T-helper 2 cell treated with Interferon-gamma antibody and Interleukin-4, amounts not matched to agents 5 μg/mL and 100 μg/mL, for 36 hours (primary cell): ENCODE results near the gene CORO7.

Source experiments
- DNase-seq: peaks from one replicate; pipeline ENCODE4 v3.0.0; 2021; ENCODE audit warnings: low spot score
- H3K27ac Mint-ChIP-seq: one replicate; pipeline ENCODE4 v1.8.0; 2021; ENCODE audit warnings: mild to moderate bottlenecking, mixed read lengths
- H3K27me3 Mint-ChIP-seq: one replicate; pipeline ENCODE4 v1.8.0; 2021; ENCODE audit warnings: low read depth, mixed read lengths
- H3K36me3 Mint-ChIP-seq: one replicate; pipeline ENCODE4 v1.8.0; 2021; ENCODE audit warnings: low read depth, mixed read lengths
- H3K4me1 Mint-ChIP-seq: one replicate; pipeline ENCODE4 v1.8.0; 2021; ENCODE audit warnings: low read depth, mixed read lengths
- H3K4me3 Mint-ChIP-seq: one replicate; pipeline ENCODE4 v1.8.0; 2022; ENCODE audit warnings: mild to moderate bottlenecking, moderate library complexity, mixed read lengths
- H3K9me3 Mint-ChIP-seq: one replicate; pipeline ENCODE4 v1.8.0; 2021; ENCODE audit warnings: mixed read lengths

The CORO7 gene

GRCh38 chr16:4314532-4315185 is 101.7 kb downstream of the CORO7 start:
- no peak for DNase-seq
- Mint-ChIP-seq H3K27me3 (peaks cover 22% of the 10 kb centered on the region), H3K4me3 (peak overlapping the region; percentile 88), H3K4me1 (peaks cover 17% of the 10 kb centered on the region), H3K9me3 (no peaks in the 10 kb centered on the region), H3K36me3 (peaks cover 2% of the 10 kb centered on the region), H3K27ac (peak overlapping the region; percentile 88)

GRCh38 chr16:4313563-4314531 is 102.5 kb downstream of the CORO7 start:
- DNase-seq = no peak

GRCh38 chr16:4309833-4310266 is 106.5 kb downstream of the CORO7 start:
- H3K4me1 Mint-ChIP-seq = peaks cover 30% of the 10 kb centered on the region
- H3K9me3 Mint-ChIP-seq = no peaks in the 10 kb centered on the region
- no peak overlapping the region for H3K27ac Mint-ChIP-seq
- peaks cover 13% of the 10 kb centered on the region for H3K36me3 Mint-ChIP-seq
- peaks cover 12% of the 10 kb centered on the region for H3K27me3 Mint-ChIP-seq
- H3K4me3 Mint-ChIP-seq = no peak overlapping the region
- DNase-seq = peak; percentile 64

More at GRCh38 chr16:4313563-4314531, 102.5 kb downstream of the CORO7 start:
- Mint-ChIP-seq H3K4me3 (peak overlapping the region; percentile 88), H3K27ac (peak overlapping the region; percentile 41), H3K36me3 (peaks cover 2% of the 10 kb centered on the region), H3K4me1 (peaks cover 15% of the 10 kb centered on the region), H3K27me3 (peaks cover 22% of the 10 kb centered on the region), H3K9me3 (no peaks in the 10 kb centered on the region)

DNA sequence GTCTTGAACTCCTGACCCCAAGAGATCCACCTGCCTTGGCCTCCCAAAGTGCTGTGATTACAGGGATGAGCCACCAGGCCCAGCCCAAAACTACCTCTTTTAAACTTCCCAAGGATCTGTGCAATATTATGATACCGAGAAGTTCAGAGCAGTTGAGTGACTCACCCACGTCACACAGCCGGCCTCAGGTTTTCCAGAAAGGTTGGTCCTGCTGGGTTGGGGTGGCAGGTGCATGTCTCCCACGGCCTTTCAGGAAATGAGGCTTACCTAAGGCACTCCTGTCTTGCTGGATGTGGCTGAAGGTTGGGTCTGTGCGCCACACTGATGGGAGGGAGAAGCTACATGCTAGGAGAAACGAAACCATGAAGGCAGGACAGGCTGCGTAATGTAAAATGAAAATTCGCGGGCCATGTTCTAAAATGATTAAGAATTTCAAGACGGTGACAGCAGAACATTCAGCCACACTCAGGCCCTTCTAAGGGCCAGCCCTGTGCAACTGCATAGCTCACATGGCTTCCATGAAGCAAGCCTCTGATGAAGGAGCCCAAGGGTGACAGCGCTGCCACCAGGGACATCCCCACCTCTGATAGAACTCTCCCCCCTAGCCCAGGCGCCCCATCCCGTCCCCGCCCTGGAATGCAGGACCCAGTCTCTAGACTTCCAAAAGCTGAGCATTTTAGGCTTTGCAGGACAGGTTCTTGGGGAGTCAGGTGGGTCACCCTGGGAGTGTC is 107.1 kb downstream of the CORO7 start:
- DNase-seq = no peak
- Mint-ChIP-seq H3K9me3 (no peaks in the 10 kb centered on the region), H3K27ac (peak overlapping the region; percentile 49), H3K4me1 (peaks cover 24% of the 10 kb centered on the region), H3K4me3 (peak overlapping the region; percentile 40), H3K27me3 (peaks cover 6% of the 10 kb centered on the region), H3K36me3 (peaks cover 10% of the 10 kb centered on the region)

DNA sequence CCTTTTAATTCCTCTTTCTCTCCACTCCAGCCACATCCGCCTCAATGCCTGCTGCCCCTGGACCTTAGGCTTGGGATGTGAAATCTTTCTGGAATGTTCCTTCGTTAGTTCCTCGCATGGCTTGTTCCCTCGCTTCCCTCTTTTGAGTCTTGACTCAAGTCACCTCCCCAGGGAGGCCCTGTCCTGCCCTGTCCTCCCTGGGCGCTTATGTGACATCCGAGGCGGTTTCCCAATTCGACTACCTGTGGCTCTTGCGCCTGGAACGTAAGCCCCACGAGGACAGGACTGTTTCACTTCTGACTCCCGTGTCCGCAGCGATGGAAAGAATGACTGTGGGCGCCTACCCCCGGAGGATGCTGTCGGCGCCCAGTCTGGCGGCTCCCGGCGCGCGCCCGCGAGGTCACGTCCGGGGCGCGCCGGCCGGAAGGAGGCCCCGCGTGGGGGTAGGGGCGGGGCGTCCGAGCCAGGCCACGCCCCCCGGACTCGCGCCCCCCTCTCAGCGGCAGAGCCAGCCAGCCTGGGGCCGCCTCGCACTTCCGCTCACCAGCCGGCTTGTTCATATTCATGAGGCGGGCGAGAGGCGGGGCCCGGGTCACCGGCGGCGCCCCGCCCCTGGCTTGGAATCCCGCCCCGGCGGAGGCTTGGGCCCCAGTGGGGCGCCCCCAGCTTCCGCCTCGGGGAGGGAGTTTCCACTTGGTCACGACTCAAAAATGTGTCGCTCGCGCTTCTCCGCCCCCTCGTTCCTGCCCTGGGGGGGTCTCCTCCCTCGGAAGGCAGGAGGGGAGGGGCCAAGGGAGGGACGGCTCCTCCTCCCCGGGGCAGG is 109.0 kb downstream of the CORO7 start:
- H3K4me3 Mint-ChIP-seq = peak overlapping the region; percentile 100
- peaks cover 13% of the 10 kb centered on the region for H3K36me3 Mint-ChIP-seq
- H3K4me1 Mint-ChIP-seq = peaks cover 24% of the 10 kb centered on the region
- peak; percentile 98 for DNase-seq
- H3K27me3 Mint-ChIP-seq = no peaks in the 10 kb centered on the region
- no peaks in the 10 kb centered on the region for H3K9me3 Mint-ChIP-seq
- peak overlapping the region; percentile 98 for H3K27ac Mint-ChIP-seq

DNA sequence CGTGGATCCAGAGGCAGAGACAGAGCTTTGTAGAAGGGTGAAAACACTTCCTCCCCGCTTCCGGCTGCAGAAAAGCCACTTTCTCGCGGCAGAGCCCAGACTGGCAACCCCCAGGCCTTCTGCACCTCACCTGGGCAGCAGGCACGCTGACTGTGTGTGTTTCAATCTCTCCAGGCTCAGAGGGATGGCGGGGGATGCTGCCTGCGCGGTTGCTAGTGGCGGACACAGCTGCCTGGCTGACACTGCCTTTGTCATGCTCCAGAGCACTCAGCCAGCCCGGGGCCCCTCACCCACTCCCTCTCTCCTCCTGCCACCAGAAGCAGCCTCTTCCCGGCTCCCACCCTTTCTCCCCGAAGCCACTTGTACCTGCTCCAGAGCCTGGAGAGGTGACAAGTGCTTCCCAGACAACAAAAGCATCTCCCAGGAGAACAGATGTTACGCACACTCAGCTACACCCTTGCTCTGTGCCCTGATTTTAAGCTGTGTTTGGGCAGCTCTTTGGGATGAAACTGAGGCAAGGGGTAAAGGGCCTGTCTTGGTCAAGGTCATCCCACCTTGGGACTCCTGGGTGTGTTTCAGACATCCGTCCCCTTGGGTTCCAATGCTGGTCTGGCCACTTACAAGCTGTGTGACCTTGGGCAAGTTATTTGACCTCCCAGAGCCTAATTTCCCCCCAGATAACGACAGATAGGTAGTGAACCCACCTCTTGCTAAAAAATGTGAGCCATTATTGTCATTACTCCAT is 109.8 kb downstream of the CORO7 start:
- DNase-seq = no peak
- peaks cover 13% of the 10 kb centered on the region for H3K36me3 Mint-ChIP-seq
- peak overlapping the region; percentile 98 for H3K27ac Mint-ChIP-seq
- H3K9me3 Mint-ChIP-seq = no peaks in the 10 kb centered on the region
- H3K4me3 Mint-ChIP-seq = peak overlapping the region; percentile 100
- H3K27me3 Mint-ChIP-seq = no peaks in the 10 kb centered on the region
- peaks cover 24% of the 10 kb centered on the region for H3K4me1 Mint-ChIP-seq
